Esophagus muscularis mucosa (tissue), 4 donors: ENCODE data around the gene ARTN. TPM values are rescaled to one million over a fixed set of nuclear protein-coding genes. Genes with fewer than 3 reads are reported as not detected.

ENCODE experiments used
- DNase-seq: peaks from one replicate; pipeline ENCODE4 v3.0.0-alpha.2; 2017; ENCODE audit errors: extremely low spot score
- H3K27ac ChIP-seq, 4 donors: fragments of 200-600 bp; sonication (generic); replicated peaks in 1 of 4; 1 replicate in 3 of 4; 2 replicates in 1 of 4; pipeline ENCODE4 v1.5.1; 2016 to 2019; ENCODE audit warnings: mild to moderate bottlenecking in 1 of 4
- H3K27me3 ChIP-seq, 4 donors: fragments of 200-600 bp; sonication (generic); one replicate each; pipeline versions ENCODE4 v1.5.1 to v1.6.0; 2016 to 2019
- H3K36me3 ChIP-seq, 4 donors: fragments of 200-600 bp; sonication (generic); one replicate each; pipeline ENCODE4 v1.5.1; 2016 to 2019
- H3K4me1 ChIP-seq, 4 donors: fragments of 200-600 bp; sonication (generic); one replicate each; pipeline ENCODE4 v1.5.1; 2016 to 2019
- H3K4me3 ChIP-seq, 4 donors: fragments of 200-600 bp; sonication (generic); 1 replicate in 2 of 4; 2 replicates in 2 of 4; pipeline ENCODE4 v1.5.1; 2016 to 2019; ENCODE audit warnings: mild to moderate bottlenecking in 4 of 4, moderate library complexity in 1 of 4
- H3K9me3 ChIP-seq, 4 donors: fragments of 200-600 bp; sonication (generic); 1 replicate in 3 of 4; 2 replicates in 1 of 4; pipeline ENCODE4 v1.5.1; 2016 to 2019
- POLR2A ChIP-seq: fragments of 450-650 bp; IDR thresholded peaks from one replicate; pipeline ENCODE4 v1.6.1; 2017; ENCODE audit warnings: antibody characterized with exemption, moderate library complexity, mild to moderate bottlenecking, low read depth
- WGBS: methylation state at CpG from one replicate; pipeline ENCODE4 v1.1.5; 2018; 5-methylcytosine and 5-hydroxymethylcytosine counted together
- intact Hi-C: fragments of 100-400 bp; cut with DNase I; formaldehyde crosslinking; loops from one replicate; pipeline ENCODE4 v1.15.1; 2023
- total RNA-seq, 4 donors: library from RNA; depleted of rRNA; stranded (reverse); fragments of >200 nt; gene quantifications; one replicate each; pipeline versions ENCODE4 v1.1.0 to v1.2.1, GENCODE V29; 2016
- TF ChIP-seq, protein P1 (sequence below), 3 experiments: fragments of 200-600 bp in 2 of 3; fragments of 450-650 bp in 1 of 3; sonication (generic) in 2 of 3; IDR thresholded peaks; one replicate each; pipeline ENCODE4 v1.5.1; 2017 to 2019; ENCODE audit warnings: antibody characterized with exemption in 3 of 3, mild to moderate bottlenecking in 2 of 3, moderate library complexity in 1 of 3

The ARTN gene
- total RNA-seq, 4 donors from 2014 or later, result 0.39 to 1.1 (median 0.42) TPM; not detected in 1

DNA sequence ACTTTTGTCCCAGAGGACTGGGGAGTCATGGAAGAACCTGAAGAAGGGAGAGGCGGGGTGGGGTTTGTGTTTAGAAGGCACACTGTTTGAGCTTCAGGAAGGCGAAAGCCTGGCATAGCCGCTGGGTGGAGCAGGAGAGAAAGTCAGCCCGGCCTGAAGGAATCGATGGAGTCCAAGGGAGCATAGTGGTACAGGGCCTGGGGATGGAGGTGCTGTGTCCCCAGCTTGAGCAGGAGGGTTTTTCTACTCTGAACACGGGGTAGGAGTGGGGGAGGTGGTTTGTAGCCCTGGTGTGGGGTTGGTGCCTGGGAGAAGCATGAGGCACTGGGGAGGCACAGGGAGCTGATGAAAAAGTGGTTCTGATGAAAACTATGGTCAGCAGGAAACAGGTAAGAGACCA is 53.1 kb downstream of the ARTN start:
- no peaks in the 10 kb centered on the region for H3K27me3 ChIP-seq
- intact Hi-C loops, result no loop called here
- 79% methylated on average over 6 of the region's 6 CpGs for WGBS

More for the DNA sequence above, 53.1 kb downstream of the ARTN start:
- Histone ChIP-seq H3K4me3 (no peak overlapping the region), H3K4me1 (peaks cover 10 to 19% (median 12%) of the 10 kb centered on the region in 4 donors), H3K27ac (no peak overlapping the region), H3K9me3 (no peaks in the 10 kb centered on the region), H3K36me3 (peaks cover 0 to 31% (median 21%) of the 10 kb centered on the region in 4 donors)
- TF ChIP-seq, protein P1, sequence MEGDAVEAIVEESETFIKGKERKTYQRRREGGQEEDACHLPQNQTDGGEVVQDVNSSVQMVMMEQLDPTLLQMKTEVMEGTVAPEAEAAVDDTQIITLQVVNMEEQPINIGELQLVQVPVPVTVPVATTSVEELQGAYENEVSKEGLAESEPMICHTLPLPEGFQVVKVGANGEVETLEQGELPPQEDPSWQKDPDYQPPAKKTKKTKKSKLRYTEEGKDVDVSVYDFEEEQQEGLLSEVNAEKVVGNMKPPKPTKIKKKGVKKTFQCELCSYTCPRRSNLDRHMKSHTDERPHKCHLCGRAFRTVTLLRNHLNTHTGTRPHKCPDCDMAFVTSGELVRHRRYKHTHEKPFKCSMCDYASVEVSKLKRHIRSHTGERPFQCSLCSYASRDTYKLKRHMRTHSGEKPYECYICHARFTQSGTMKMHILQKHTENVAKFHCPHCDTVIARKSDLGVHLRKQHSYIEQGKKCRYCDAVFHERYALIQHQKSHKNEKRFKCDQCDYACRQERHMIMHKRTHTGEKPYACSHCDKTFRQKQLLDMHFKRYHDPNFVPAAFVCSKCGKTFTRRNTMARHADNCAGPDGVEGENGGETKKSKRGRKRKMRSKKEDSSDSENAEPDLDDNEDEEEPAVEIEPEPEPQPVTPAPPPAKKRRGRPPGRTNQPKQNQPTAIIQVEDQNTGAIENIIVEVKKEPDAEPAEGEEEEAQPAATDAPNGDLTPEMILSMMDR (IDR thresholded peaks at IDR 0.05), result no peak
- no peak for TF ChIP-seq POLR2A
- DNase-seq, result no peak

Other genes starting within 250 kb of the ARTN start
- 10 to 100 TPM; 23.3 to 37.1 (median 30.1) TPM for gene ST3GAL3, start 226.3 kb upstream of the ARTN start, total RNA-seq
- 10 to 100 TPM; 24.5 to 39.9 (median 29.1) TPM for gene IPO13, start 13.1 kb downstream of the ARTN start, total RNA-seq
- 10 to 100 TPM; 13.7 to 29.2 (median 19.2) TPM for gene DPH2, start 36.2 kb downstream of the ARTN start, total RNA-seq
- 100 to 1,000 TPM in 1 of 4 donors, 10 to 100 TPM in 3; 68.1 to 122 (median 98.2) TPM for gene ATP6V0B, start 41.2 kb downstream of the ARTN start, total RNA-seq
- 10 to 100 TPM; 45.3 to 94.5 (median 77.5) TPM for gene B4GALT2, start 45.4 kb downstream of the ARTN start, total RNA-seq
- 1 to 10 TPM; 6.2 to 7.3 (median 6.7) TPM for gene CCDC24, start 57.8 kb downstream of the ARTN start, total RNA-seq
- gene SLC6A9, start 97.7 kb downstream of the ARTN start, total RNA-seq, result 10 to 100 TPM in 2 of 4 donors, 1 to 10 TPM in 2; 5.2 to 17.9 (median 7.8) TPM
- gene KLF17, start 185.0 kb downstream of the ARTN start, total RNA-seq, result 1 to 10 TPM in 2 of 4 donors, under 1 TPM in 2; 0.42 to 2.0 (median 1.1) TPM
- gene KLF18, start 207.8 kb downstream of the ARTN start, total RNA-seq, result not detected